Activated CD4-positive, alpha-beta T cell treated with anti-CD3 and anti-CD28 coated beads, Interleukin-10, Interleukin-2, amounts not matched to agents 100 ng/mL and 50 ng/mL, durations not matched to agents 16 hours and 8 hours (primary cell): ENCODE measurements around the gene MYH10.
A peak's percentile ranks its signal among the peaks of the same experiment; 100 is the strongest.

Experiments
- DNase-seq: peaks from one replicate; pipeline ENCODE4 v3.0.0-alpha.2; 2020

Gene MYH10

DNA sequence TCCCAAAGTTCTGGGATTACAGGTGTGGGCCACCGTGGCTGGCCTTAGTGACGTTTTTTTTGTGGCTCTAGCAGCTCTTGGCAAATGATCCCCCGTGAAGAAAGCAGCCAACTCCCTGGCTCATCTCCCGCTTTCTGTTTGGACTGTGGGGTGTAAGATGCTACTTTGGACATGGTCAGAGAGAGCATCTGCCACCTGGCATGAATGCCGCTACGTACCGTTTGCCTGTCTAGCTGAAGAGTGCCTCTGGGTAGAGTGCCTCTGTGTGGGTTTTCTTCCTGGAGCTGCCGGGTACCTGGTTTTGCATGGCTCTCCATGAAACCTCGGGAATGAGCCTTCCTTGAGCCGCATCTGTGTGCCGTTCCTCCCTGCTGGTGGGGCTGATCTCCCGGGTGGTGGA is 160.6 kb downstream of the MYH10 start:
- no peak for DNase-seq

DNA sequence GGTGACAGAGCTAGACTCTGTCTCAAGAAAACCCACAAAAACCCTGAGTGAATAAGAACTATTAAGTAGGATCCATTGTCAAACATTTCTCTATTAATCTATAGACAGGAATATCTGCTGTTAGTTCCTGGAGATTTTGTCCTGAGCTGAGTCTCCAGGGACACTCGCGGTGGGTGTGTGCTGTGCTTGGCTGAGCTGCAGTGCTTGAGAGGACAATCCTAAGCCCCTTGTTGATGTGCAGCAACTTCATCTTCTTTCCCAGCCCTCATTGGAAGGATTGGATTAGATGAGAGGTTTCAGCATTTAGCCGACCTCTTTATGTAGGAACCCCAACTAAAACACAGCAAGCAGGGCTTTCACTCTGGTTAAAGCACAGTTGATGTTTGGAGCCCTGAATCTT is 161.5 kb downstream of the MYH10 start:
- DNase-seq = no peak

DNA sequence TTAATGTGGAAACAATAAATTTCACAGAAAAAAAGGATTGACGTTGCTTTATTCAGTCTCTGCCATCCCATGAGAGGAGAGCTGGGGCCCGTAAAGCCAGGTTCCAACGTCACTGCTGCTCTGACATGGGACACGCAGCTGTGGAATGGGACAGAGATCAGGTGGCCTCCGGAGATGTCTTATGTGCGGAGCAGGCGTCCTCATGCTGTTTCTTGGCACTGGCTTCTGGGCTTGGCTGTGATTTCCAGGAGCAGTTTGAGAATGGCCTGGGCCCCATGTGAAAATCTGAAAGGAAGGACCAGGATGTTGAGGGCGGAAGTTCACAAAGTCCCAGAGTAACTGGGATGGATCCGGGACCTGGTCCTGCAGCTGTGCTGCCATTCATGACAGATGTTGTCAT is 162.4 kb downstream of the MYH10 start:
- DNase-seq = no peak

DNA sequence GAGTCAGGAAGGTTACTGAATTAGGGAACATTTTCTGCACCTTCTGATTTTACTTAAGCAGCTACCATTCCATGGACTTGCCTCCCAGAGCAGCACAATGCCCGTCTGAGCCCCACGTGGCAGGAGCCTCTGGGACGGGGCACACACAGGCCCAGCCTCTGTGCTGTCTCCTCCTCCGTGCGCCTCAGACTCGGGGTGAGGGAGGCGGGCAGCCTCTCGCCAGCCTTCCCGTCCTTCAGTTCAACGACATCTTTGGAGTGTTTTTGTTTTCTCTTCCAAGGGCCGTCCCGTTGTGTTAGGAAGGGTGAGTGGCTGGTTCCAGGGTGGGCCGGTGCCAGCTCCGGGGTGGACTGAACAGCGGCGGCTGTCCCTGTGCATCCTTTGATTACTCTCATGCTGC is 163.0 kb downstream of the MYH10 start:
- DNase-seq = no peak

DNA sequence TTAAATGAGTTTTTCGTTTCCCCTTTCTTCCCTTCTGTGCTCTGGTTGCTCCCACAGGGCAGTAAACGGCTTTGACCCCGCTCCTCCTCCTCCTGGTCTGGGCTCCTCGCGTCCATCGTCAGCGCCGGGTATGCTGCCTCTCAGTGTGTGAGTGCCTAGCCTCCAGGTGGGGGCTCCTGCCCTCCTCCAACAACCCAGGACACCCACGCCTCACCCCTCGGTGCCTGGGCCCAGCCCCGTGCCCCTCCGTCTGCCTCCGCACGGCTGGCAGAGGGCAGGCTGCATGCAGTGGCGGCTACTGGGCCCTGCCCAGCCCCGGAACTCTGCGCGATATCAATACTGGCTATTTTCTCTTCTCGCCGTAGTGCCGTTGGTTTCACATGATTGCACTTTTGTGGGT is 163.7 kb downstream of the MYH10 start:
- DNase-seq = no peak

DNA sequence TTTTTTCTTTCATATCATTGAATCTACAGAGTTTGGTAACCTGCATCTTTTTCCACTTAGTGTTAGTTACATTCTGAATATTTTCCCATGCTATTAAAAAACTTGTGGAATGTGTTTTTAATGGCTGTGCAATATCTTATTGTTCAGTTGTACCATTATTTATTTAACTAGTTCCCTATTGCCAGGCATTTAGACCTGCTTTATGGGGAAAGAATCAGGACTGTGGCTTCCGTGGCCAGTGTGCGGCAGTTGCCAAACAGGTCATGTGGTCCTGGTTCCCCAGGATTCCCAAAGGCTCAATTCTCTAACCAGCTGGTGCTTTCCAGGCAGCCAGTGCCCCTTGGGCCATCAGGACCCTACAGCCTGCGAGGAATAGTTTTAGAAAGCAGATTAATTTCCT is 164.1 kb downstream of the MYH10 start:
- DNase-seq = no peak

DNA sequence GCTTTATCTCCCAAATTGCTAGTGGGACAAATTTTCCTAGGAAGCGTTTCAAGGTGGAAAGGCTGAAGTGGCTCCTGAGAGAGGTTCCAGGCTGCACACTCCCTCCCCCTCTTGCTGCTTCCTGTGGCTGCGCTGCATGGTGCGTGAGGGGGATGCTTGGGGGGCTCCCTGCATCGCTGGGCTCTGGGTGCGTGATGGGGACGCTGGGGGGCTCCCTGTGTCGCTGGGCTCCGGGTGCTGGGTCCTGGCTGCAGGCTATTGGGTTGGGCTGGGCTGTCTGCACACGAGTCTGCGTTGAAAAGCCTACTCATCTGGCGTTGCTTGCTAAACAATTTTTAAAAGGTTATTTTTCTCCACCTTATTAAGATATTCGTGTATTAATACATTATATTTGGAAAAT is 164.8 kb downstream of the MYH10 start:
- DNase-seq = no peak

DNA sequence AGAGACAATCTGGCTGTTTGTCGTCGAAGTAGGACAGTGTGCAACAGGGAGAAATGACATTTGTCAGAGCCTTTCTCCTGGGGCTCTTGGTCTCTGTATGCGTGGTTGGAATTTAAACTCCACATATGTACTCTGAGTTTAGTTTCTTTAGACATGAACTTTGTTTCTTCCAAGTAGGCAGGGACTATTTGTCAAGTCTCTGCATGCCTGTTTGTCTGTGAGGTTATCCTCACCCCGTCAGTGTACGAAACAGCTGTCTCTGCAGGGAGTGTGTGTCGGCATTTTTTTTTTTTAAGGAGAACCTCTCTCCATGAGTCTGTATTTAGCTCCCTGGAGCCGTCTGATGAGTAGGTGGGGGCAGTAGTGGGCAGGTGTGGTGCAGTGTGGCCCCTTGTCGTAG is 165.2 kb downstream of the MYH10 start:
- no peak for DNase-seq

DNA sequence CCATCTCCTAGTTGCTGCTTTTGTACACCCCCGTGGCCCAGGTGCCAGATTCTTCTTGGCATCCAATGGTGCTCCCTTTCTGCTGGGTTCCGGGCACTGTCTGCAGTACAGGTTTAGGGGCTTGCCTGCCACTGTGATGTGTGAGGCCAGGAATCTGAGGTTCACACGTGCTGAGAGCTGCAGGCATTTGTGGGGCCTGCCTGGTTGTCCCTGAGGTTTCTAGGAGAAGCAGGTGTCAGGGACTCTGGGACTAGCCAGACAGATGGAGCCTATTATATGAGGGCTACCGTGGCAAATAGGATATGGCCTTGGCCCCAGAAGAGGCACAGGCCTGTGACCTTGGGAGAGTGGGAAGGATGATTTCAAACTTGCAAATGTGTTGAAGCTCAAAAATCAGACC is 165.6 kb downstream of the MYH10 start:
- no peak for DNase-seq

DNA sequence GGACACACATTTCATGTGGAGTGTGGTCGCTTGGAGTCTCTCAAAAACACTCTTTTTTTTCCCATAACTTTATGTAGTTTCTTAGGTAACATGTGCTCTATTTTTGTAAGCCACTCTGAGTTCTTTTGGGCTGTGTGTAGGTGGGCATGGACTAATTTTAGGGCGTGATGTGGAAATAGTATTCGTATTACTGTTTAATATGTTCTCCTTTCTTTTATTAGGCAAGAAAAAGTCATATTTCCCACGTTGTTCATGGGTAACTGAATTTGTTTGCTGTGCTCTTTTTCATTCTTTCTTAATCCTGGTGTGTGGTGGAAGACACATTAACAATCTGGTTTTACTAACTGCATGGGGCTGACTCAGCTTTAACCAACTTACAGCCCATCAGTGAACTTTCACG is 167.4 kb downstream of the MYH10 start:
- DNase-seq = no peak

DNA sequence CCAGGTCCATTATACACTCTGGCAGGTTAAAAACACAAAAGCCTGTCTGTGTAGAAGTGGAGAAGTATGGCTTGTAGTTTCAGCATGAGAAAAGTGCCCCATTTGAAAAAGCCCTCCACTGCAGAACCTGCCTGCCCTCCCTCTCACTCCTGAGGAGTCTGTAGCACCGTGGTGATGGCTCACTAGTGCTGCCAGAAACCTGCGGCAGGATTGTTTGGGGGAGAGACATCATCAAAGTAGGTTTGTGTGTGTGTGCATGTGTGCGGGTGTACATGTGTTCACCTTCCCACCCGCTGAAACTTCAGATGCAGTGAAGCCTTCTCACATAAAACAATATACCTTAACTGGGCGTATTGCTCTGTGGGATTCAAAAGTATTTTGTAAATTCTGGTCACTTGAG is 168.0 kb downstream of the MYH10 start:
- DNase-seq = no peak

DNA sequence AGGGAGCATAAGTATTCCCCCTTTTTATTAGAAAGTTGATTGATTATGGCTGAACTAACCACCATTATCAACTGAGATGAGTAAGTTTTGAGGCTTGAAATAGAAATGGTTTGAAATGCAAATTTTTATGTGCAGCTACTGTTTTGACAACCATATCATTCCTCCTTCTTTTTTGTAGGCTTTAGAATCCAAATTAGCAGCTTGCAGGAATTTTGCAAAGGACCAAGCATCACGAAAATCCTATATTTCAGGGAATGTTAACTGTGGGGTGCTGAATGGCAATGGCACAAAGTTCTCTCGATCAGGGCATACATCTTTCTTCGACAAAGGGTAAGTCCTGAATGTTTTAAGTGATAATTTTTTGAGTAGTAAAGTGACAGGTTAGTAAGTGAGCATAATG is 170.7 kb downstream of the MYH10 start:
- DNase-seq = no peak

DNA sequence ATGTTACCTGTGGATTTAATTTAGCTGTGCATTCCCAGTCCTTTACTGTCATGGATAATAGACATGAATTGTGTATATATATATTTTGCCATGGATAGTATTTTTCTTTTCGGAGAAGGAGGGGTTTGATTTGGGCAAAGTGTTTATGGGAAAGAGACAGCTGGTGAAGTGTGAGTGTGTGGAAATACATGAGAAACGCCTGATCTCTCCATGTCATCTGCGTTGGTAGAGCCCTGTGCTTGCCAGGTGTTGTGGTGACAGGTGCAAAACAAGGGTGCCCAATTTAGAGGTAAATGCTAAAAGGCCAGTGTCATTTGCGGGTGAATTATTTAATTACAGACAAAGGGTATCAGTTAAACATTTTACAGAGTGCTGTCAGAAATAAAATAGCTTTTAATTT is 171.4 kb downstream of the MYH10 start:
- no peak for DNase-seq

DNA sequence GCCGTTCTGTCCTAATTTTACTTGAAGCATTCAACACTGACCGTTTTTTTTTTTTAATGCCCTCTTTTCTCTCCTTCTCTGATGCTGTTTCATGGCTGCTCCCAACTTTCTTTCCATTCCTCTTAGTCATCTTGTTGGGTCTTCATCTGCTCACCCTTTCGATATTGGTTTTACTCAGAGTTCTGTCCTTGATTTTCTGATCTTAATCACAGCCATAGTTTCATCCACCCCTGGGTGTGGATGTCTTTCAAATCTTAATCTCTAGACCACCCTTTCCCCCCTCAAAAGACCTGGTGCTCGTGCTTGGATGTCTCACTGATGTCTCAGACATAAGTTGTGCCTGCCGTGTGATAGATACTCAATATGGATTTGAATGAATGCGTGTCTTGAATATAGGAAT is 172.4 kb downstream of the MYH10 start:
- DNase-seq = no peak

DNA sequence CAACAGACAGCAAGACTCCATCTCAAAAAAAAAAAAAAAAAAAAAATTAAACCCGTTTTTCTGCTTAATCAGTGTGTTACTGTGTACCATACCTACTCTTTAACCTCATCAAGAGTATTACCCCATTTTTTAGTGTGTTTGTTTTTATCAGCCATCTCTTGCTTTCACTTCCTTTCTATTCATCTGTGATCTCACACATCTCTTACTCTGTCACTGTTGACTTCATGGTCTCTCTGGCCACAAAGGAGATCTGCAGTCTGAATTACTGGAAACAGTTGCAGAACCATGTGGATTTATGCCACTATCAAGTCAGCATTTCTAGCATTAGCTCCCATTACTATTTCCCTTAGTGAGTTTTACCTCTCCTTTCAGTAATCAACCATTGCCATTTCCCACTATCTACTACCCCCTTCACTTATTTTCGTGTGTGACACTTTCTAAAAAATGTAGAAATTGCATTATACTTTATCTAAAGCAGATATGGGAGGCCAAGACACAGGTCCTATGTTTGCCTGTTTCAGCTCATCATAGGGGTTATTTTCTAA is 174.8 kb downstream of the MYH10 start:
- DNase-seq = peak; percentile 11

DNA sequence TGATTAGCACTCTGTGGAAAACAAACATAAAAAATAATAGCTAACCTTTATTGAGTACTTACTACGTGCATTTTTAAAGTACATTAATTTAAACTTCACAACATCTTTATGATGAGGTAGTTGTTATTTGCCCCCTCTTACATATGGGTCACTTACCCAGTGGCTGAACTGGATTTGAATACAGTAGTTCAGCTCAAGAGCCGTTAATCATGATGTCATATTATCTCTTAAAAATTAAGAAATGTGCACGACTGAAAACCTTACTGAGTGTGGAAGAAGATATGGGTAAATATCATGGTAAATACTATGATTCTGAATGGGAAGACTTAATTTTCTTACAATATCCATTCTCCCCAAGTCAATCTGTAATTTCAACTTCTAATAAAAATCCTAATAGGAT is 177.2 kb downstream of the MYH10 start:
- DNase-seq = no peak

DNA sequence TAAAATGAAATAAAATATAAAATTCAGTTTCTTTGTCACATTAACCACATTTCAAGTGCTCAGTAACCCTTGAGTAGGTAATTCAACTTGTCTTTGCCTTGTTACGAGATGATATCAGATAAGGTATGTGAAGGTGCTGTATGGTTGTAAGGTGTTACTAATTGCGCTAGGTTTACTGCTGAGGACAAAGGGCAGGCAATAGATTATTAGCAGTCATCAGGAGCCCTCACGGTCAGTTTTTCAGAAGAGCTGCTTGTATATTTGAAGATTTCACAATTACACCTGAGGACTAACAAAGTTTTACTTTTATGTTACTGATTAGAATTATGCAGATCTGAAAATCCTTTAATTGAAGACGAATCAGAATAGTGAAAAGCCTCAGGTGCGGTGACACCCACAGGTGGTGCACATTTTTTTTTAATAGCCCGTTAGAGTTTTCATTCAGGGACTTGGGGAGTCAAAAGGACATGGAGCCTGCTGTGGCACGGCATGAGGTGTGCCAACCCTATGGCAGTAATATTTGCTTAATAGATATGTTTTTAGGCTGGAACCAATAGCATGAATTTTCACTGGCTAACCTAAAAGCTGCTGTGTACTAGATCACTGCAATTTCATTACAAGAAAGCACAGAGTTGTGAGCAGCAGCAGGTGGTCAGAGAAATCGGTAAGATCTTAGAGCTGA is 178.5 kb downstream of the MYH10 start:
- DNase-seq = no peak

DNA sequence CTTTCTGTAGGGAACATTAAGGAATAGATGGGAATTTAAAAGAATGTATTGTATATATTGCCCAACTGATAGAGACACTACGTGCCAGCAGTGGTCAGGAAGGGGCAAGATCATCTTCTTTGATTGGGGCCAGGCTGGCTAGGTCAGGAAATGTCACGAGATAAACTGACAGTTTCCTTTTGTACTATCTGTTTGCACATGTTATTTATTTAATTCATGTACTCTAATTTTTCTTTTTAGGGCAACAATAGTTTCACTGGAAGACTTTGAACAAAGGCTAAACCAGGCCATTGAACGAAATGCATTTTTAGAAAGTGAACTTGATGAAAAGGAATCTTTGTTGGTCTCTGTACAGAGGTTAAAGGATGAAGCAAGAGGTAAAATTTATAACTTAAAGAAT is 182.2 kb downstream of the MYH10 start:
- no peak for DNase-seq

DNA sequence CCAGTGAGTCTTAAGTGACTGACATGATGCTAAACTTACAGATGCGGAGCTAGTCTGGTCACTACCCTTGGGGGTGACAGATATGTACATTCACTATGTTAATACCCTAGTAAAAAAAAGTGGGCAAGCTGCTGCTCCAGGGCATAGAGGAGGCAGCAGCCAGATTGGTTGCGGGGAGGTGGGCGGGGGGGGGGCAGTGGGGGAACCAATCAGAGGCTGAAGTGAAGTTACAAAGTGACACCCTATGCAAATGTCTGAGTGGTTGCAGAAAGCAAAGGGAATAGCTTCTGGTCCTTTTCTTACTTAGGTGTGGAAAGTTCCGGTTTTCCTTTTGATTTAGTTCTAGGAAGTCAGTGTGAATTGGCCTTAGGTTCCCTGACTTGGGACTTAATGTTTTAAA is 182.7 kb downstream of the MYH10 start:
- DNase-seq = no peak

DNA sequence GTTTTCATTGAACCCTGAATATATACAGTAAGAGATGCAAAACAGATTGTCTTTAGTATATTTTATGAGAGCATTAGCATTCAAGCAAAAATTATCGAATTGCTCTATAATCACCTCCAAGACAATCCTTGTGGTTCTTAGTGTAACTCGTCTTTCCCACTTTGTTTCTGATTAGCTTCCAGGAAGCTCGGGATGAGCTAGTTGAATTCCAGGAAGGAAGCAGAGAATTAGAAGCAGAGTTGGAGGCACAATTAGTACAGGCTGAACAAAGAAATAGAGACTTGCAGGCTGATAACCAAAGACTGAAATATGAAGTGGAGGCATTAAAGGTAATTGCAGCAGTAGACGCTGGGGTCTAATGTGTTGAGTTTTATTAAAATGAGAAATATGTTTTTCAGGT is 185.0 kb downstream of the MYH10 start:
- DNase-seq = no peak

DNA sequence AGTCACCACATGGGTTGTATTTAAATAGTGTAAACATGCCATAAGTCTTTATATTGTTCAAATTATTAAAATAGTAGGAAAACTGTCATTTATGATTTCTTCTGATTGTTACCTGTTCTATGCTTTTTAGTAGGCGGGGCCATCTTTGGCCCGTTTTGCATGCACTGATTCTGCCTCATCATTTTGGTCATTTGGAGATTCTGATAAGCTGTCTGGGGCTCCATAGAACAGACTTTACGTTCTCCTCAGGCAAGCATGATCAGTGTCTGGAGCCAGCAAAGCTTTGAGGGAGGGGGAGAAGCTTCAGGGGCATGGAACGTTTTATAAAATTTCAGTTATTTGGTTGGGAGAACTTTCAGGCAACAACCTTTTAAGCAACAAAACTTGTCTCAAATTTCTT is 186.0 kb downstream of the MYH10 start:
- DNase-seq = no peak

DNA sequence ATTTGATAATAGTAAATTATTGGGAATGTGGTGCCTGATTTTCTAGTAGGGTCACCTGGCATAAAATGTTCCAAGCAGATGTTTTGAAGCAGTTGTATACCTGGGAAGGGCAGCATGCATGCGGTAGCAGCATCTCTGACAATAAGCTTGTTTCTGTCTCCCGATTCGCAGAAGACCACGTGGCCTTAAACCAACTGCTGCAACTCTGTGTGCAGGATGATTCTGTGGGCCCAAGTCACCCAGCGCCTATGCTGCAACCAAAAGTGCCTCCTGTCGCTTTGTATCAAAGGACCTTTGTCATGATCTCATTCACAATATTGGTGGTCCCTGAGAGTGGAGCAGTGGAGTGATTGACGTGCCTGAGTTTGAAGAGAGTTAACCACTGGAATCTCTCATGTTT is 186.8 kb downstream of the MYH10 start:
- DNase-seq = no peak

DNA sequence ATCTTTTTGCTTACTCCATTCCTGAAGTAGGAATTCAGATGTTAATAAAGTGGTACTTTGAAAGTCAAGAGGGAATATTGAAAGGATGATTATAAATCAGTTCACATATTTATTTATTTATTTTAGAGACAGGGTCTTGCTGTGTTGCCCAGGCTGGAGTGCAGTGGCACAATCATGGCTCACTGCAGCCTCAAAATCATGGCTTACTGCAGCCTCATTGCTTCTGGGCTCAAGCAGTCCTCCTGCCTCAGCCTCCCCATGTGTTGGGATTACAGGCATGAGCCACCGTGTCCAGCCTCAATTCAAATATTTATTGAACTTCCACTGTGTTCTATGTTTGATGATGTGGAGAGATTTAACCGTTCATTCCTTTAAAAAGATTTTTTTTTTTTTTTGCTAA is 188.2 kb downstream of the MYH10 start:
- DNase-seq = no peak

DNA sequence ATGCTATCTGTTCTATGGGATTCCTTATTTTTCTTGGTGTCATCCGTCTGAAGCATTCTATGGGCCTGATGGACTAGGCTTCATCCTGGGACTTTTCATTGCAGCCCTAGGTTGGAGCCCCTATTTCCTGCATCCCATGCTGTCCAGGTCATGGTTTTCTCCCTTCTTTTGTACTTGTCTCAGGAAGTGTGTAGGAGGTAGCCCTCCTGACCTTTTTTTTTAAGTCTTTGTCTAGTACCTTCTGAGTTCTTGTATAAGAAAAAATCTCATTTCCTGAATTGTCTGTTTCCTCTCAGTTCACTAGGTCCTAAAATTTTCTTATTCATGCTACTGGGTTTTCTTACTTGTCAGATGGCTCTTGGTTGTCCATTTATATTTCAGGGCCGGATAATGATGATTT is 188.8 kb downstream of the MYH10 start:
- DNase-seq = no peak

DNA sequence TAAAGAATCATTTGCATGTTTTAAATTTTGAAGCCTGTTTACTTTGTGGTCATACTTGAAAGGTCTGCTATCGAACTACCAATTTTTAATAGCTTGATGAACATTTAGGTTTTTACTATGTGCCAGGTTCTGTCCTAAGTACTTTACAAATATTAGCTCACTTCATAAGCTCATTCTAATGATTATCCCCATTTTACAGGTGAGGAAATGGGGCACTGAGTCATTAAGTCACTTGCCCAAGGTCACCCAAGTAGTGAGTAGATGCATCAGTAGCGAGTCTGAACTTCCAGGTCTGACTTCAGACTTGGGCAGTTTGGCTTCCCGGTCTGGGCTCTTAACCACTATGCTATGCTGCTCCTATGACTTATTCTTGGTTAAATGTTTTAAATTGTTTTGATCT is 190.8 kb downstream of the MYH10 start:
- DNase-seq = no peak

DNA sequence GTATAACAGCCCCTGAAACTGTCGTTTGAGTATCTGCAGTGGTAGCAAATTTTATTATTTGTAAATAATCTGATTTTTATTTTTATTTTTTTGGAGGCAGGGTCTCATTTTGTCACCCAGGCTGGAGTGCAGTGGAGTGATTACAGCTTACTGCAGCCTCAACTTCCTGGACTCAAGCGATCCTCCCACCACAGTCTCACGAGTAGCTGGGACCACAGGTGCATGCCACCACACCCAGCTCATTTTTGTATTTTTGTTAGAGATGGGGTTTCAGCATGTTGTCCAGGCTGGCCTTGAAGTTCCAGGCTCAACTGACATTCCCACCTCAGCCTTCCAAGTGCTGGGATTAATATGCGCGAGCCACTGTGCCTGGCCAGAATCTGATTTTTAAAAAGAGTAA is 192.1 kb downstream of the MYH10 start:
- DNase-seq = no peak
